GM21529 (cell line): ENCODE measurements around the gene NRP2.

Experiments
- ATAC-seq: cut with Tn5 transposase; IDR thresholded peaks from one replicate; pipeline ENCODE4 v1.9.1; 2021; ENCODE audit not compliant: unreplicated experiment

The NRP2 gene

GRCh38 chr2:205752924-205753323 is 70.6 kb downstream of the NRP2 start:
- no peak for ATAC-seq

GRCh38 chr2:205754285-205754923 is 72.1 kb downstream of the NRP2 start:
- no peak for ATAC-seq

DNA sequence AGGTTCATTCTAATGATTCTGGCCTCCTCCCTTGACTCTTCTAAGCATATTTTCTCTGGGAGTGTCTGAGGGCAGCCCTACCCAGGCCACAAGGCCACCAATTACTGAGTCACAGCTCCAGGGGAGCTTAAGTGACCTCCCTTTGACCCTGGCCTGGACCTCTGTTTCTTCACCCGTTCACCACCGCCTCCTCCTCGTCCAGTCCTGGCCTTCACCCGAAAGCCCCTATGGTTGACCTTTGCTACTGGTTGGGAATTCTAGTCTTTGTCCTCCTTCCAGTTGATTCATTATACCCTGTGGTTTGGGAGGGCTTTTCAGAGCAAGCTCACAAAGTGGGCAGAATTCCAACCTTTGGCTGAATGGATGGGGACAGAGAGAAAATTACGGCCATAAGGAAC is 72.6 kb downstream of the NRP2 start:
- ATAC-seq, result no peak

DNA sequence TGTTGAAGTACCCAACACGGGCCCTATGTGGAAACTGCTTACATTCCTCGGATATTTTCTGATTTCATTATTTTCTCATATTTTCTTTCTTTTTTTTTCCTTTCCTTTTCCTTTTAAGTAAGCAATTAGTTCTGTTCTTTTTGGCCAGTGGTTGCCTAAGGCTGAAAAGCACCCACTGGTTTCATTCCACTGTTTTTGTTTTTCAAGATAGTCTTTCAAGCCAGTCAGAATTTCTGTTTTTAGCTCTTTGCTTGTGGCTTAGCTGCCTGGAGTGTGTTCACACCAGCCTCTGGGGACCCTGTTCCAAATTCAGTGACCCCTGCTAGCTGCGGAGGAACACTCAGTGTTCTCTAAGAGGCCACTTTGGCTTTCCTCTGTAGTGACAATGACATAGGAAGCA is 73.6 kb downstream of the NRP2 start:
- no peak for ATAC-seq

DNA sequence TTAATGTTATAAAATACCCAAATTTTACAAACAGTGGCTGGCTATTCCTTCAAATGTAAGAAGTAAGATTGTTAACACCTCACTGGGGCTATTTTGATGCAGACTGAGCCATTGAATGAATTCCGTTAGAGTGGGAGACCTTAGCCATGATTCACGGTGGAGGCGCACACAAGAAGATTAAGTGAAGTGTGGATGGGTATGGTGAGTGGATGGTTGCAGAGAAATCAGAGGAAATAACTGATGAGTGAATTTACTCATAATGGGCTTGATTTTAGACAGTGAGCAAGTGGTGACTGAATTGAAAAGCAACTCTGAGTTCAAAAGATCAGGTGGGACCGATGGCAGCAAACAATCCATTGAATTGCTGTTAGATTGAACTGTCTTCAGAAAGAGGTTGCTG is 75.0 kb downstream of the NRP2 start:
- ATAC-seq, result no peak

GRCh38 chr2:205758051-205758450 is 75.8 kb downstream of the NRP2 start:
- no peak for ATAC-seq

GRCh38 chr2:205758500-205758899 is 76.2 kb downstream of the NRP2 start:
- no peak for ATAC-seq

GRCh38 chr2:205759257-205759656 is 77.0 kb downstream of the NRP2 start:
- ATAC-seq, result no peak

DNA sequence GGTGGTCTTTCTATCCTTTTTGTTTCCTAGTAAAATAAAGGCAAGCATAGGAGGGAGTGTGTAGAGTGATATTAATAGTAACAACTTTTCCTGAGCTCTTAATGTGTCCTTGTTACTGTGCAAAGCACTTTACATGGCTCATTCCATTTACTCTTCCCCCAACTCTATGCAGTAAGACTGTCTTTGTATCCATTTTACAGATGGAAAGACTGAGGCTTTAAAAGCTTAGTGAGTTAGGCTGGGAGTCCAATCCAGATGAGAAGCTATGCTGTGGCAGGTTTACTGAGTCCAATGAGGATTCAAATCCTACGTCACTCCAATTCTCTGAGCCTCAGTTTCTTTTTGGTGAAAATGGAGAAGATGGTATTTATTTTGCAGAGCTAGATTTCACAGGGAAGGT is 77.4 kb downstream of the NRP2 start:
- no peak for ATAC-seq

- no peak for ATAC-seq
These were observed 77.9 kb downstream of the NRP2 start for GRCh38 chr2:205760157-205760556.

GRCh38 chr2:205761421-205761820 is 79.1 kb downstream of the NRP2 start:
- ATAC-seq, result no peak

DNA sequence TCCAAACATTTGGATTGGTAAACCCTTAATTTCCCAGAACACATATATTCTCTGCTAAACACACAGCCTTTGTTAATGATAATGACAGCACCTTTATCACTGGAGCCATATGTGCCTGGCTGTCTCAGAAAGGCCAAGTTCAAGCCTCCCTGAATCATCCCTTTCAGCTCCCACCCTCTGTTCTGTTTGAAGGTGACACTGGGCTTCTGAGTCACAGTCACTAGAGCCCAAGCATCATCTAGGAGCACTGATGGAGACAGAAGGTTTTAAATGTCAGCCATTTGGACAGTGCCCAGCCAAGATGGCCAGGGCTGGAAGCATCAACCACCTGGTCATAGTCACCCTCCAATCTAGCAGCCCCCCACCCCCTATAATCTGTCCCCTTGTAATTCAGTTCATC is 80.6 kb downstream of the NRP2 start:
- ATAC-seq, result no peak

- no peak for ATAC-seq
These were observed 81.5 kb downstream of the NRP2 start for GRCh38 chr2:205763708-205764211.

- no peak for ATAC-seq
These were observed 82.0 kb downstream of the NRP2 start for GRCh38 chr2:205764270-205764746.

- no peak for ATAC-seq
These were observed 82.8 kb downstream of the NRP2 start for GRCh38 chr2:205765151-205765550.

DNA sequence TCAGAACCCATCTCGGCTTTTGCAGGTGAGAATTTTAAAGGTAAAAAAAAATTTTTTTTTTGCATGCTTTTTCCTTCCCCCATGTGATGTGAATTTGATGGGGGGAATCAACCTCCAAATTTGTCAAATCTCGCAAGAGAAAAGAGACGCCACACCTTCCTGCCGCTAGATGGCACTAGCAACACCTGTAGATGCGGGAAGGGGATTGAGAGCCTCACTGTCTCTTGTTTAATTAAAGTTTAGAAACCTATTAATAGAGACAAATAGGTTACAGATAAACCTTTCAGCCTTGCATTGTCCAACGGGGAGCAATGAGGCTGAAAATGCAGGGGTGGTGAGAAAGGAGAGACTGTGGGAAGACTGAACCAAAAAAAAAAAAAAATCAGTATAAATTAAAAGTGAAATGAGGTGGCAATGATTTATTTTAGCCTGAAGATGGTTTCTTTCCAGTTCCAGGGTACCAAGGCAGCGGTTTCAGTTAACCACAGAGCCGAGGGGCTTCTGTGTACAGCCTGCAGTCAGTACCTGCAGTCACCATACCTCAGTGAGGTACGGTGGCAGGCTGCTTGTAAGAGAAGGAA is 84.6 kb downstream of the NRP2 start:
- ATAC-seq, result no peak

- no peak for ATAC-seq
These were observed 85.3 kb downstream of the NRP2 start for GRCh38 chr2:205767617-205768016.

GRCh38 chr2:205768341-205768740 is 86.0 kb downstream of the NRP2 start:
- no peak for ATAC-seq

DNA sequence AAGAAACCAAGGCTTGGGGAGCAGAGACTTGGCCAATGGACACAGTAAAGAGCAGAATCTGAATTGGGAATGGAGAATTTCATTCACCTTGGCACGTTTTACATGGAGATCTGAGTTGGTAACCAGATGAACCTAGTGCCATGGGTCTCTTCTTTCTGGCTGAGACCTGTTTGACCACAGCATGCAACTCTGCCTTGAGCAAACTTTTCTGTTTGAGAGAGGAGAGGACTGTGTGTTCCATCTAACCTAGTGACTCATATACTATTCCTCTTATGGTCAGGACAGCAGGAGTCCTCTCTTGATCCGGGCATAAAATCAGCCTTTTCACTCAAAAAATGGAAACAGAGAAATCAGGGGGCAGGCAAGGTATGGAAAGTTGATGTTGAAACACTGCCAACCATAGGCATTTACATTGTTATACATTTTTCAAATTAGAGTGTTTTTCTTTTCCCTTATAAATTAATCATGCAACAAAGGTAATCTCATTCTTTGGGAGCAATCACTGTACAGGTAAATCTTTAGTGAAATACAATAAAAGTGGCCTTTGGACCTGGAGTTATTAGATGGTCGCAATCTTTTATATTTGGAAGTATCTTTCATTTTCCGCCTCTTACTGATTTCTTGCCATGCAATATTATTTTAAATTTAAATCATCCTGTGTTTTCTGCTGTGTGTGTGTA is 86.7 kb downstream of the NRP2 start:
- no peak for ATAC-seq

DNA sequence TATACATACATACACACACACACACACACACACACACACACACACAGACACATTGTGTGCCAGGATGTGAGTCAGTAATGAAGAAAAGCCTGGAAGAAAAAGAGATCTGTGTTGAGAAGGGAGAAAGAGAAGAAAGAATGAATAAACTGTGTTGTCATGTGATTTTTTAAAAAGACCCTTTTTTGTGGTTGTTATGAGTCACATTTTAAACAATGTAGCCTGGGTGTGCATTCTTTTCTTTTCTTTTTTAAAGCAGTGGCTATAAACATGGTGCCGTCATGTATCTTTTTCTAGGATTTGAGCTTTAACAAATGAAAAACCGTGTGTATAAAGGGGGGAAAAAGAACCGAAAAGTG is 87.2 kb downstream of the NRP2 start:
- ATAC-seq, result no peak

DNA sequence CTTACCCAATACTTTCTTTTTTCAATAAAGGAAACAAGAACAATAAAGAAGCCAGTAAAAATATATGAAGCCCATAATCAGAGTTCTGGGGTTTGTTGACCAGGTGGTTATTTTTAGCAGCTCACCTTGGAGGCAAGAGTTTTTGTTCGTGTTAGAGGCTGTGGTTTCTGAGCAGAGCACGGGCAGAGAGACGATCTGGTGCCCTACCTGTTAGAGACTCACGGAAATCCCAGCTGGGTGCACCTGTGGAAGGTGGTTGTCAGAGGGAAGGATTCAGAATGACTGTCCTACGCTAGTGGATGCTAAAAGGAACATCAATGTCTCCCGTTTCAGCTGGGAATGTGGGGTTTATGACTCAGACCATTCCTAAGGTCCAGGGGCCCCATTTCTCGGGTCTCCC is 87.6 kb downstream of the NRP2 start:
- ATAC-seq, result no peak

GRCh38 chr2:205770577-205770976 is 88.3 kb downstream of the NRP2 start:
- no peak for ATAC-seq
